ENCODE results near the gene DPP8.
"Not testable (repeated sequence)": the region's sequence is repeated elsewhere in the genome, so short reads cannot be mapped to it uniquely, and the experiment has no call there.

Gene DPP8

DNA sequence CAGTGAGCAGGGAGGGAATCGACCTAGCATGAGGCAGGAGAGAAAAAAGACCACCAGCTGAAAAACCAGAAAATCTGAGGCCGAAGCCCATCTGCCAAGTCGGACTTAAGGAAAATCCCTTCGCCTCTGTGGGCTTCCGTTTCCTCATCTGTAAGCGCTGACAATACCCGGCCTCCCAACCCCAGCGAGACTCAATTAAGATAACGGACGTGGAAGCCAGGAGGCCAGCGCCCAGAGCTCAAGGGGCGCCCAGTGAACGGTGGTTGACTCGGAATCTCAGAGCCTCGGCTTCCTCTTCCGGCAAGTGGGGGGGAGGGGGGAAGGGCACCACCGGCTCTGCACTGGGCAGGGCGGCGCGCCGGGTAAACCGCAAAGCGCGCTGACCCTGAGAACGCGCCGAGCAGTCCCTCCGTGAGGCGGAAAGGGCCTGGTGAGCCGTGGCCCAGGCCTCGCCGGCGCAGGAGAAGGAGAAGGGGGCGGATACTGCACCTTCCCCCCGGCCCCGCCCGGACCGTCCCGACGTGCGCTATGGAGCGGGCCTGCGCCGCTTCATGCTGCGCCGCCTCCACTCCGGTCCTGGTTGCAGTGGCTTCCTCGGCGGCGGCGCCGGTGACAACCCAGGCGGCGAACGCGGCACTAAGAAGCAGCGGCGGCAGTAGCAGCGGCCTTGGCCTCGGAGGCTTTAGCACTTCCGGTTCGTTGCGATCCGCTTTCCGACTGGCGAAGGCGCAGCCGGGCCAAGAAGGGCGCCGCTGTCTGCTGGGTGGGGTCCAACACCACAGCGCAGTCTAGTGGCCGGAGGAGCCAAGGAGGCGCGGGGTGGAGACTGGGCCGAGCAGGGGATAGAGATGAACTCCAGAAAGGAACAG lies at the start of gene DPP8:
Gene DPP8, minus strand, starts transcription at position 693 of the 869 bp plus-strand sequence. CDS start 5,136 bp downstream, outside the sequence.
- peak; percentile 86 for FAIRE-seq

DNA sequence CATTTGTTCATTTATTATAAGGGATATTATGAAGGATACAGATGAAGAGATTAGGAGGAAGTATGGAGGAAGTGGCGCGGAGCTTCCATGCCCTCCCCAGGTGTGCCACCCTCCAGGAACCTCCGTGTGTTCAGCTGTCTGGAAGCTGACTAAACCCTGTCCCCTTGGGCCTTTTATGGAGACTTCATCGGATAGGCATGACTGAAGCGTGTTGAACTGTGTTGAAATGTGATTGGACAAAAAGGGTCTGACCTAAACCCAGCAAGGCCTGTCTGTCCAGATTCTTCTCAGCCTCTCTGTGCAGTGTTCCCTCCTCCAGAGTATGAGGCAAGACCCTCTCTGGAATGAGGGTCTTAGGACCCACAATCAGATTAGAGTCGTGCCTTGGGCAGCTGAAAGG lies 44.4 kb upstream of the DPP8 start:
- FAIRE-seq (no peak), DNase-seq (ENCODE audit: extremely low spot score, insufficient read length, low read depth) (no peak)

More for the DNA sequence above, at the start of gene DPP8:
- peak; percentile 85 for DNase-seq (ENCODE audit: extremely low spot score, insufficient read length, low read depth)

DNA sequence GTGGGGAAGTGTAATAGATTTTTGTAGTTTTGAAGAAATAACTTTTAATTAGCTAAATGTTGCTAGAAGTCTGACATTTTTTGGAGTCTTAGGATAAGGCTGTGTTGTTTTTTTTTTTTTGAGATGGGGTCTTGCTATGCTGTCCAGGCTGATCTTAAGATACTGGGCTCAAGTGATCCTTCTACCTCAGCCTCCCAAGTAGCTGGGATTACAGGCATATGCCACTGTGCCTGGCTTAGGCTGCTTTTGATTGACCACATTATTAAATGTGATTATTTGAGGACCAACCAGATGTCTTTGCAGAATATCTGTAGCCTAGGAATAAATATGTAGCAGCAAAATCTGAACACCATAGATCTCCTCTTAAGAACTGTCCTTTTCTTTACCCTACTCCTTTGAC lies 42.5 kb upstream of the DPP8 start:
- FAIRE-seq (no peak), DNase-seq (ENCODE audit: extremely low spot score, insufficient read length, low read depth) (no peak)

DNA sequence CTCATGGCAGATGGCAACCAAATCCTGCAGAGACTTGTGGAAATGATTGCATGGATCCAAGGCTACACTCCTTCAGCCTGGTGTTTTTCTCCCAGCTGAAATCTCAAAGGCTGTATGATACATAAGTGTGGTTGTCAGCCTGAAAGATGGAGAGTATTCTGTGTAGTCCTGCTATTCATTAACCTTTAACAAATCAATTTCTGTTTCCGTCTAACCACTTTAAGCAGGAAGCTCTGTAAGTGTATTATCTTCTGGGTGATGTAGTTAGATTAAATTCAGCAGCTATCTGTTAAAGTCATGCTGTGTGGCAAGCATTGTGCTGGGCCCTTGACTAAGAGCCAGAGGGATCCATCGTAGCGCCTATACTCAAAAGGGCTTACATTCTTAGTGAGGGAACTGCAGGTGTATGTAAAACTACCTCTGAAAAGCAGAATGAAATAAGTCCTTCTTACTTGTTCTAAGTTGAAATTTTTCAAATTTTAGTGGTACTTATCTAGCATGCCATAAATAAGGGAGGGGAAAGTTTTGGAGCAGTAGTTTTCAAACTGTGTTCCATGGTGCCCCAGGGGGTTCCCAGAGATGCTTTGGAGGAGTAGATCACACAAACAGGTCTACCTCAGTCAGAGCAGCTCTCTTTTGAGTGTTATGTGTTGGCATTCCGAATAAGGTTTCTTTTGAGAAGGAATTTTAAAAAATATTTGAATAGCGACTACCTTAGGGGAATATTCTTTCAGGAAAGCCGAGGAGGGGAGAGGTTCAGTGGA lies 41.7 kb upstream of the DPP8 start:
- DNase-seq (ENCODE audit: extremely low spot score, insufficient read length, low read depth) = no peak
- FAIRE-seq = no peak

DNA sequence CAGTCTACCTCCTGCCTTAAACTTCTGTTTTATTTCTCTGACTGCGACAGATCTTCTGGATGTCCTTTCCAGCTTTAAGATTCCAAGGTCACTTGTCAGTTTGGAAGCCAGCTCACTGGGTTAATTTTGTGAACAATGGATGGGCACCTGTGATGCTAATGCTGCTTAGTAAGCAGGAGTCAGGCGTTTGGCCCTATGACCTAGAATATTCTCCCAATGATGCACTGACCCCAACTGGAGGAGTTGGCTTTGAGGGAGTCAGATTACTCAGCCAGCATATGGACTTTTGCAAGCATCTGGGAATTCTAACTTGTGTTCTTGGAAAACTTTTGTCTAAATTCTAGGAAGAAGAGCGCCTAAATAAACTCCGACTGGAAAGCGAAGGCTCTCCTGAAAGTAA lies 40.8 kb upstream of the DPP8 start:
- no peak for FAIRE-seq
- no peak for DNase-seq (ENCODE audit: extremely low spot score, insufficient read length, low read depth)

DNA sequence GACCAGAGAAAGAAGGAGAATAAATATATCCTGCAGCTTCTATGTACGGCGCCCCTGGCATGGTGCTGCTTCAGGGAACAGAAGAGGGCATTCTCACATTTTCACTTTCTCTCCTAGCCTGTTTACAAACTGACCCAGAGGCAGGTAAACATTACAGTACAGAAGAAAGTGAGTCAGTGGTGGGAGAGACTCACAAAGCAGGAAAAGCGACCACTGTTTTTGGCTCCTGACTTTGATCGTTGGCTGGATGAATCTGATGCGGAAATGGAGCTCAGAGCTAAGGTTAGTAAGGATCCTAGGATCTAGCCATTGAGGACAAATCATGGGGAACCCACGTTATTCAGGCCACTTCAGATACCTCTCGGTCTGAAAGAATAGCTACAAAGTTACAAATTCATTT lies 39.1 kb upstream of the DPP8 start:
- FAIRE-seq (no peak), DNase-seq (ENCODE audit: extremely low spot score, insufficient read length, low read depth) (no peak)

DNA sequence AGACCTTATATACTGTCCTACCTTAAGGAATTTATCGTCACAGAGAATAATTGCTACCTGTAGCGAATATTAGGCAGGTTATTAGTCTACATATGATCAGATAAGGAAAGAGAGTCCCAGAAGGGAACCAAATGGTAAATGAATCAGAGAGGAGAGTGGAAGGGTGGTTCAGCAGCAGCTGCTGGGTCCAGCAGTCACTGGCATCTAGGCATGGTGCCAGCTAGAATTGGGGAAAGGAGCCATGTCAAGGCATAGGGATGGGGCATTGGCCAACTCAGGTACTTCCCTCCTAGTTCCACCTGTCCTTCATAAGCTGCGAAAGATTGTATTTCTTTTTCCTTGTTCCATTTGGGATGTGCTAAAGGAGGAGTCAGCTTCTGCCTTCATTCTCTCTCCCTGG lies 36.2 kb upstream of the DPP8 start:
- no peak for FAIRE-seq
- no peak for DNase-seq (ENCODE audit: extremely low spot score, insufficient read length, low read depth)

DNA sequence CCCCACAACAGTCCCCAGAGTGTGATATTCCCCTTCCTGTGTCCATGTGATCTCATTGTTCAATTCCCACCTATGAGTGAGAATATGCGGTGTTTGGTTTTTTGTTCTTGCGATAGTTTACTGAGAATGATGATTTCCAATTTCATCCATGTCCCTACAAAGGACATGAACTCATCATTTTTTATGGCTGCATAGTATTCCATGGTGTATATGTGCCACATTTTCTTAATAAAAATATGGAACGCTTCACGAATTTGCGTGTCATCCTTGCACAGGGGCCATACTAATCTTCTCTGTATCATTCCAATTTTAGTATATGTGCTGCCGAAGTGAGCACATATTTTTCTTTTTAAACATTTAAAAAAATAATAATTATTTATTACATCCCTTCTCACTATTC lies 35.4 kb upstream of the DPP8 start:
- FAIRE-seq; DNase-seq (ENCODE audit: extremely low spot score, insufficient read length, low read depth): not testable (repeated sequence)

DNA sequence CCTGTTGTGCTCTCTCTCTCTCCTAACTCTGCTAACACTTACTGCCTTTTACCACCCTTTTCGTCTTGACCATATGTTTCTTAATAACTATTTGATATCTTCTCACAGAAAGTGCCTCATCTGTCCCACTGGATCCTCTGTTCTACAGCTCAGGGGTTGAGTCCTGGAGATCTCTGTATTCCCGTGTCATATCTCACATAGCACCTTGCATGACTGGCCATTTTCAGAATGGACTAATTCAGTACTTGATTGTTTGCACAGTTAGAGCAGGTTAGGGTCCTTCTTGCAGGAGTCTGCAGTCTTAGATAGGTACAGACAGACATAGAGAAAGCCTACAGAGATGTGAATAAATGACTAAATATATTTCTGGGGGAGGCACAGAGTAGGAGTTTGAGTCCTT lies 33.7 kb upstream of the DPP8 start:
- DNase-seq (ENCODE audit: extremely low spot score, insufficient read length, low read depth) (no peak), FAIRE-seq (no peak)

DNA sequence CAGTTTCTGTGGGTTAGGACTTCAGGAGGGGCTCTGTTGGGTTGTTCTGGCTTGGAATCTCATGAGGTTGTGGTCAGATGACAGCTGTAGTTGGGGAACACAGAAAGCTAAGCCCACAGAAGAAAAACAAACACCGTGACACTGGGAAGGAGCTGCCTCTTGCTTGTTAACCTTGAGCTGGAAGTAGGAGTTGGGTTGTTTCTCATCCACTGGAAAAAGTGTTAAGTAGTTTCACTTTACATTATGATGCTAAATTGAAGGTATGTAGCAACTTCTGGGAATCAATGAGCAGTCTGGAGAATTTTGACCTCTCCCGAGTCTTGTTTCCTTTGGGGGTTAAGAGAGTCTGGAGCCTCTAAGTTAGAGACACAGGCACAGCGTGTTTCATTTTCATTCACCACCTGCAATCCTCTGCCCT lies 33.2 kb upstream of the DPP8 start:
- DNase-seq (ENCODE audit: extremely low spot score, insufficient read length, low read depth) (no peak), FAIRE-seq (no peak)

DNA sequence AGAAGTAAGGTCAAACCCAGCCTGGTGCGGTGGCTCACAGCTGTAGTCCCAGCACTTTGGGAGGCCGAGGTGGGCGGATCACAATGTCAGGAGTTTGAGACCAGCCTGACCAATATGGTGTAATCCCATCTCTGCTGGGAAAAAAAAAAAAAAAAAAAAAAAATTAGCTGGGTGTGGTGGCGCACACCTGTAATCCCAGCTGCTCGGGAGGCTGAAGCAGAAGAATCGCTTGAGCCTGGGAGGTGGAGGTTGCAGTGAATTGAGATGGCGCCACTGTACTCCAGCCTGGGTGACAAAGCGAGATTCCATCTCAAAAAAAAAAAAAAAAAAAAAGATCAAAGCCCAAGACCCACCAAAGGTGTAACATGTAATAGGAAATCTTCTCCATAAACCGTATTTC lies 31.8 kb upstream of the DPP8 start:
- FAIRE-seq; DNase-seq (ENCODE audit: extremely low spot score, insufficient read length, low read depth): not testable (repeated sequence)

DNA sequence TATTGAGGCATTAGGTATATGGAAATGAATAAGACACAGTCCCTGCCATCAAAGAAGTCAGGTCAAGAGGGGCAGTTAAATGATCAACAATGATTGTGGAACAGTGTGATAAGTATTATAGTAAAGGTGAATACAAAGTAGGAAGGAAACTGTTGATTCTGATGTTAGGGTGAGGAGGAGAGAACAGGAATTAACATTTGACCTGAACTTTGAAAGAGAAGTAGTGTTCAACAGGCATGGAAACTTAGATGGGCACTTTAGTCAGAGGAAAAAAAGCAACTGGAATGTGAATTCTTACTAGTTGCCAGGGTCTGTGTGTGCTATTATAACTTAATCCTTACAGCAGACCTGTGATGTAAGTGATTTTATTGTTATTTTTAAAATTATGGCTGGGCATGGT lies 30.4 kb upstream of the DPP8 start:
- FAIRE-seq = no peak
- no peak for DNase-seq (ENCODE audit: extremely low spot score, insufficient read length, low read depth)

DNA sequence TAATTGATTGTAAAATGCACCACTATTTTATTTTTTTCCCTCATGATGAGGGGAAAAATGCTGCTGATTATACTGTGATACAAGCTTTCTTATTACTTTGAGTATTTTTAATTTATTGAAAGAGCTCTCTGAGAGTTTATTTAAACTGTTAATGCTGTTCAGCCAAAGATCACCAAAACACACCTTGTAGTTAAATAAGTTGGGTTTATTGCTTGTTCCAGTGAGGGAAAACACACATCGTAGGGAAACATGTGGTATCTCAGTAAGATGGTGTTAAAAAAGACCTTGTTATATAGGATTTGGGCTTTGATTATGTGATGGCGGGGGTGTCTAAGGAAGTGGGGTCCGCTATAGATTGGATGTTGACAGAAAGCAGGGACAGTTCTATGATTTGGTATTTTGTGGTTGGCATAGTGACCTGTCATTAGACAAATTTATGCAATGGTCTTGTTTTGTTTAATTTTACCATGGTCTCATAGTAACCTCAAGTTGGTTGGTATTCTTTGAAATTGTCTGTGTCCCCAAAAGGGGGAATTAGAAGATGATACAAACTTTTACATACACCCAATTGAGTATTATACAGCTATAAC lies 23.8 kb upstream of the DPP8 start:
- DNase-seq (ENCODE audit: extremely low spot score, insufficient read length, low read depth) = no peak
- FAIRE-seq = no peak

DNA sequence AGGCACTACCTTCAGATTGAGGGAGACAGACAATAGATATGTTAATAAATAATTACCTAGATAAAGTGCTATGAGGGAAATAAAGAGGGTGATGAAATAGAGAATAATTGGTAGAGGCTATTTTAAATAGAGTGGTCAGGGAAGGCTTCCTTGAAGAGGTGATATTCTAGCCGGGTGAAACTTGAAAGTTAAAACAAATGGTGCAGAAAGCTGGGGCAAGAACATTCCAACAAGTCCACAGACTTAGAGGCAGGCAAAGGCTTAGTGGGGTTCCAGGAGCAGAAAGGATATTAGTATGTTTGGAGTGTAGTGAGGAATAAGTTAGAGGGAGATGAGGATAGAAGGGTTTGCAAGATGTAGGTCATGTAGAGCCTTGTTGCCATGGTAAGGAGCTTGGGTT lies 22.8 kb upstream of the DPP8 start:
- FAIRE-seq = no peak
- DNase-seq (ENCODE audit: extremely low spot score, insufficient read length, low read depth) = no peak

DNA sequence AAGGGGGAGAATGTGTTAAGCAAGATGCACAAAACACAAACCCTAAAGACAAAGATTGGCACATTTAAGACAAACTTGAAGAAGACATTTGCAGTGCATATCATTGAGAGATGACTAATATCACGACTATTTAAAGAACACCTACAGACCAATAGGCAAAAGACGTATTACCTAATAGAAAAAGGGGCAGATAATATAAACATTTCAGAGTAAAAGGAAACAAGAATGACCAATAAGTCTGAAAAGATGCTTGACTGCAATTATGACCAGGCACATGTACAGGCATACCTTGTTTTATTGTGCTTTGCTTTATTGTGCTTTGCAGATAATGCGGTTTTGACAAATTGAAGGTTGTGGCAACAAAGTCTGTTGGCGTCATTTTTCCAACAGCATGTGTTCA lies 17.7 kb upstream of the DPP8 start:
- DNase-seq (ENCODE audit: extremely low spot score, insufficient read length, low read depth) = no peak
- FAIRE-seq = no peak

DNA sequence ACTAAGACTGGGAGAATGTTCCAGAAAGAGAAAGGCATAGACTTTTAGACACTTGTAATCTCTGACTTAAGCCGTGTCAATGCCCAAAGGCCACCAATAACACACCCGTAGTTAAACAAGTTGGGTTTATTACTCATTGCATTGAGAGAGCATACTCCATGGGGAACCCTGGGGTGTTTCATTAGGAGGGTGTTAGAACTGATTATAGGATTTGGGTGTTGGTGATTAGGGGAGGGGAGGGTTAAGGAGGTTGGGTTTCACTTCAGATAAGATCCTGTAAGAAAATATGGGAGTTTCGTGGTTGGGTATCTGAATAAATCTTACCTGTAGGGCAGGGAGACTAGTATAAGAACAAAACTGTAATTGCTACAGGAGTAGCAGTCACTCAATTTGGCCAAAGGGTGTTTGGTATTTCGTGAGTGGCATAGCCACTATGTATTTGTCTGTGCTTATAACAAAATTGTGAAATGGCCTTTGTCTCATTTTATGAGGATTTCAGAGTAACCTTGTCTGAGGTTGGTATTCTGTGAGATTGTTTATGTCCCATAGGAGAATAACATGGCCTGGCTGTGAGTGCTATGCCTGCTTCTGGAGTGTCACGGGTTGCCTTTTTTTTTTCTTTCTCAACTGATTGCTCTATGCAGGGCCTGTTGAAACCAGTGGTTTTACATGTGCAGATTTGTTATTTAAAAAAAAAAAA lies 15.7 kb upstream of the DPP8 start:
- no peak for DNase-seq (ENCODE audit: extremely low spot score, insufficient read length, low read depth)
- no peak for FAIRE-seq

DNA sequence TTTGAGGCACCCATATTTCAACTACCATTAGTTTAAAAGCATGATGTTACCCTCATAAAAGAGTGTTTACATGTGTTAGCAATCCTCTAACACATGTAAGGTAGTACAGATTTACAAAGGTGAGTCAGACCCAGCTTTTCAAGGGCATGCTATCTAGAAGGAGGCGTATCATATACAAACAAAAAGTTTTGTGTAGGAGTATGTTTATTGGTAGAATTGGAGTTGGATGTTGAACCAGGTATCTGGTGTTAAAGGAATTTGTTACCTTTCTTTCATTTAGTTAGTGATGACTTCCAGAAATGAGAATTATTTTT lies 15.2 kb upstream of the DPP8 start:
- FAIRE-seq = no peak
- DNase-seq (ENCODE audit: extremely low spot score, insufficient read length, low read depth) = no peak

DNA sequence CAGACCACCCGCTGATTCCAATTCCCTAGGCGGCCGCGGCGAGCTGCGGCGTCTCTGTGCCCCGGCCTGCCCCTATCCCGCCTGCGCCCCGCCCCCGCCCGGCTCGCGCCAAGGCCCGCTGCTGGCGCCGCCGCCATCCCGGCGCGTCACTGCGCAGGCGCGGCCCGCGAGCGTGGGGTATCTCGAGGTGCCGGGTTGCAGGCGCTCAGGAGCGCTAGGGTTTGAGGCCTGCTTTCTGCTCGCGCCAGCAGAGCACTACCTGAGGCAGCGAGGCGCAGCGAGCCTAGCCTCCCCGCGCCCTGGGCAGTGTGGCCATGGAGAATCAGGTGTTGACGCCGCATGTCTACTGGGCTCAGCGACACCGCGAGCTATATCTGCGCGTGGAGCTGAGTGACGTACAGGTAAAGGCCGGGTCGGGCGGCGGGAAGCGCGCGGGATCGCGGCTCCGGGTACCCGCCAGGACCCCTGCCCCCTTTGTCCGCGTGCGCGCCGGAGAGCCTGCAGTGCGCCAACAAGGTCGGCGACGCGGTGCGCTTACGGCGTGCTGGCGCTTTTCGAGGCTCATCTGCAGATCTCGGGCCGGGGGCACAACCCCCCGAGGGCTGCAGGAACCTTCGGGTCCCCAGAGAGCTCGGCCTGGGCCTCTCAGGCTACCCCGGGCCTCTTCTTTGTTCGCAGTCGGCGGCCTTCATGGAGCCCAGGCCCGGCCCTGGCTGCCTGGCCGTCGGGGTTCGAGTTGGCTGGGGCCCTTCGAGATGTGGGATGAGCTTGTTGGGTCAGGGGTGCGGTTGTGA lies 13.0 kb upstream of the DPP8 start, which contains the start of gene HACD3:
Gene HACD3, plus strand, starts transcription at position 146 of the 794 bp plus-strand sequence. Its CDS starts 169 bp downstream, at position 315.
- DNase-seq (ENCODE audit: extremely low spot score, insufficient read length, low read depth) (peak; percentile 96), FAIRE-seq (peak; percentile 86)

DNA sequence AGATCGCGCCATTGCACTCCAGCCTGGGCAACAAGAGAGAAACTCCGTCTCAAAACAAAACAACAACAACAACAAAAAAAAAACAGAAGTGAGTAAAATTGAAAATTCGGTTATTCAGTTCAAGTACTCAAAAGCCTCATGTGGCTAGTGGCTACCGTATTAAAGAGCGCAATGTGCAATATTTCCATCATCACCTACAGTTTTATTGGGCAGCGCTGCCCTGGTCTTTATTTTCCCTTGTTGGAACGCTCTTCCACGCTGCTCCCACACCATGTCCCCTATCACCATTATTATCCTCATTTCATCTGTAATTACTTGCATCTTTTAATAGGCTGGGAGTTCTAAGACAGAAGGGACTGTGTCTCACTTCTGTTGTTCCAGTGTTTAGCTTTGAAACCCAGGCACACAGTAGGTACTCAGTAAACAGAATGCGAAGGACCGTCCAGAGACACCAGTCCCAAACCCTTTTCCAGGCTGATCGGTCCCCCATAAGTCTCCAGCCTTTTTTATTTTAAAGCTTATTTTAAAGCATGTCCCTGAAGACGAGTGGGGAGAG lies 12.4 kb upstream of the DPP8 start:
- no peak for DNase-seq (ENCODE audit: extremely low spot score, insufficient read length, low read depth)
- peak; percentile 18 for FAIRE-seq
